ENCODE data around the gene RBP5. TPM values are rescaled to one million over a fixed set of nuclear protein-coding genes. Genes with fewer than 3 reads are reported as not detected.

Gene RBP5
- total RNA-seq, 4 donors from 2014 or later = not detected

DNA sequence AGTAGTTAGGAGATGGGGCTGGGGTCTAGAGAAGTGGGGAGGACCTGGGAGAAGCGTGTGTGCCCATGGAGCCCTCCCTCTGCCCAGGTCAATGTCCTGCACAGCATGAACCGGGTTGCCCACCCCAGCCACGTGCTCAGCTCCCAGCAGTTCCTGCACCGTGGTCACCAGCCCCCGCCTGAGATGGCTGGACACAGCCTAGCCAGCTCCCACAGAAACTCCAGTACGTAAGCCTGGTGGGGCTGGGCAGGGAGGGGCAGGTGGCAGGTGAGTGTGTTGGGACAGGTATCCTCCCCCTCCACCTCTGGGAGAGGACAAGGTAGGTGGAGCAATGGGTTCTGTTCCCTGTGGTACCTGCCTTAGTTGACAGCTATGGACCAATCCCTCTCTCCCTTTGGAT is 22.2 kb upstream of the RBP5 start:
- no peaks in the 10 kb centered on the region for H3K9me3 ChIP-seq
- no peak overlapping the region for H3K4me3 ChIP-seq
- intact Hi-C loops (cut with DNase I; ENCODE audit: low total_unique reads) = no loop called here
- TF ChIP-seq POLR2A (IDR thresholded peaks at IDR 0.05) = no peak
- TF ChIP-seq, protein P1, sequence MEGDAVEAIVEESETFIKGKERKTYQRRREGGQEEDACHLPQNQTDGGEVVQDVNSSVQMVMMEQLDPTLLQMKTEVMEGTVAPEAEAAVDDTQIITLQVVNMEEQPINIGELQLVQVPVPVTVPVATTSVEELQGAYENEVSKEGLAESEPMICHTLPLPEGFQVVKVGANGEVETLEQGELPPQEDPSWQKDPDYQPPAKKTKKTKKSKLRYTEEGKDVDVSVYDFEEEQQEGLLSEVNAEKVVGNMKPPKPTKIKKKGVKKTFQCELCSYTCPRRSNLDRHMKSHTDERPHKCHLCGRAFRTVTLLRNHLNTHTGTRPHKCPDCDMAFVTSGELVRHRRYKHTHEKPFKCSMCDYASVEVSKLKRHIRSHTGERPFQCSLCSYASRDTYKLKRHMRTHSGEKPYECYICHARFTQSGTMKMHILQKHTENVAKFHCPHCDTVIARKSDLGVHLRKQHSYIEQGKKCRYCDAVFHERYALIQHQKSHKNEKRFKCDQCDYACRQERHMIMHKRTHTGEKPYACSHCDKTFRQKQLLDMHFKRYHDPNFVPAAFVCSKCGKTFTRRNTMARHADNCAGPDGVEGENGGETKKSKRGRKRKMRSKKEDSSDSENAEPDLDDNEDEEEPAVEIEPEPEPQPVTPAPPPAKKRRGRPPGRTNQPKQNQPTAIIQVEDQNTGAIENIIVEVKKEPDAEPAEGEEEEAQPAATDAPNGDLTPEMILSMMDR (IDR thresholded peaks at IDR 0.05 in 4 of 5, conservative IDR thresholded peaks at IDR 0.05 in 1 of 5) = no peak
- in situ Hi-C loops (cut with MboI; ENCODE audit: low sequenced_read_pairs in 4 of 4) = no loop called here
- no peak for ATAC-seq
- no peaks in the 10 kb centered on the region for H3K36me3 ChIP-seq
- H3K4me1 ChIP-seq = no peaks in the 10 kb centered on the region
- DNase-seq = no peak
- H3K27ac ChIP-seq = no peak overlapping the region
- H3K27me3 ChIP-seq = no peaks in the 10 kb centered on the region

DNA sequence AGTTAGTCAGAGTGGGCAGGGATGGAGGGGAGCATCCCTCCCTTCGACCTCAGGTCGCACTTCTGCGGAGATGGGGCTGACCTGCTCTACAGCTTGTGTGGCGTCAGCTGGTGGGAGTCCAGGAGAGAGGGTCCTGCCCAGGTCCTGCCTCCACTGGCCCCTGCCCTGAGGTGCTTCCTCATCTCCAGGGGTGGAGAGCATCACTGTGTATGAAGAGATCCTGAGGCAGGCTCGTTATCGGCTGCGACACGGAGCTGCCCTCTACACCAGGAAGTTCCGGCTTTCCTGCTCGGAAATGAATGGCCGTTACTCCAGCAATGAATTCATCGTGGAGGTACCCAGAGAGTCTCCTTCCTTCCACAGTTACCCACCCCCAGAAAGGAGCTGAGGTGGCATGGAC is 21.7 kb upstream of the RBP5 start:
- no peaks in the 10 kb centered on the region for H3K27me3 ChIP-seq
- DNase-seq (no peak), ATAC-seq (no peak)
- H3K4me1 ChIP-seq = no peaks in the 10 kb centered on the region
- no peaks in the 10 kb centered on the region for H3K9me3 ChIP-seq
- H3K4me3 ChIP-seq = no peak overlapping the region
- no peak overlapping the region for H3K27ac ChIP-seq
- intact Hi-C loops (cut with DNase I; ENCODE audit: low total_unique reads) = no loop called here
- in situ Hi-C loops (cut with MboI; ENCODE audit: low sequenced_read_pairs in 4 of 4) = no loop called here
- no peak for TF ChIP-seq POLR2A (IDR thresholded peaks at IDR 0.05)
- TF ChIP-seq, protein P1 (IDR thresholded peaks at IDR 0.05 in 4 of 5, conservative IDR thresholded peaks at IDR 0.05 in 1 of 5) = no peak
- H3K36me3 ChIP-seq = no peaks in the 10 kb centered on the region

DNA sequence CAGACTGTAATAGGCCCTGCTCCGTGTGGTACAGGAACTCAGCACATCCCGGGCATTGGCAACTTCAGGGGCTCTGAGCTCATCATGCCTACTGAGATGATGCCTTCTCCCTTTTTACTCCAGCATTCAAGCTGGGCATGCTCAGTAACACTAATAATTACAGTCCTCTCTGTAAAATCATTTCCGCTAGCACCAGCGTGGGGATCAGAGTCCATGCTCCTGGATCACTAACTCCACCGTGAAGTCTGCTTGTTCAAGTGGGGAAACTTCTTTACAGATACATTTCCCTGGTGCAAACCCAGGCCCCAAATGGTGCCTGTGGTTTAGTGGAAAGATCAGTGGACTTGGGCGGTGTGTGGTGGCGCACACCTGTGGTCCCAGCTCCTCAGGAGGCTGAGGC is 18.2 kb upstream of the RBP5 start:
- Histone ChIP-seq H3K27ac (no peak overlapping the region), H3K9me3 (no peaks in the 10 kb centered on the region), H3K27me3 (no peaks in the 10 kb centered on the region), H3K4me3 (no peak overlapping the region), H3K36me3 (no peaks in the 10 kb centered on the region), H3K4me1 (no peaks in the 10 kb centered on the region)
- intact Hi-C loops (cut with DNase I; ENCODE audit: low total_unique reads) = no loop called here
- in situ Hi-C loops (cut with MboI; ENCODE audit: low sequenced_read_pairs in 4 of 4) = no loop called here
- no peak for TF ChIP-seq POLR2A (IDR thresholded peaks at IDR 0.05)
- TF ChIP-seq, protein P1 (IDR thresholded peaks at IDR 0.05 in 4 of 5, conservative IDR thresholded peaks at IDR 0.05 in 1 of 5) = no peak
- DNase-seq (no peak), ATAC-seq (no peak)

DNA sequence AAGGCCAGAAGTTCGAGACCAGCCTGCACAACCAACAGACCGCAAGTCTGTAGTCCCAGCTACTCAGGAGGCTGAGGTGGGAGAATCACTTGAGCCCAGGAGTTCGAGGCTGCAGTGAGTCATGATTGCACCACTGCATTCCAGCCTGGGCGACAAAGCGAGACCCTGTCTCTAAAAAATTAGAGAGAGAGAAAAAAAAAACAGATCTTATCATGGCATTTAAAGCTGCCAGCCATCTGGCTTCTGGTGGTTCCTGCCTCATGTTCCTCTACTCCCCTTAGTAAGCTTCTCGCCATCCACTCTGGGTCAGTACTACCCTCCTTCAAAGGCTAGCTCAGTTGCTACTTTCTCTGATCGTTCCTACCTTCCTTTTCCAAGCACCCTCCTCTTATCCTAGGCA is 17.5 kb upstream of the RBP5 start:
- no peak overlapping the region for H3K27ac ChIP-seq
- in situ Hi-C loops (cut with MboI; ENCODE audit: low sequenced_read_pairs in 4 of 4) (no loop called here), intact Hi-C loops (cut with DNase I; ENCODE audit: low total_unique reads) (no loop called here)
- no peaks in the 10 kb centered on the region for H3K27me3 ChIP-seq
- DNase-seq (no peak), ATAC-seq (no peak)
- no peaks in the 10 kb centered on the region for H3K9me3 ChIP-seq
- TF ChIP-seq POLR2A (IDR thresholded peaks at IDR 0.05) = no peak
- TF ChIP-seq, protein P1 (IDR thresholded peaks at IDR 0.05 in 4 of 5, conservative IDR thresholded peaks at IDR 0.05 in 1 of 5) = no peak
- H3K36me3 ChIP-seq = no peaks in the 10 kb centered on the region
- no peak overlapping the region for H3K4me3 ChIP-seq
- H3K4me1 ChIP-seq = no peaks in the 10 kb centered on the region

DNA sequence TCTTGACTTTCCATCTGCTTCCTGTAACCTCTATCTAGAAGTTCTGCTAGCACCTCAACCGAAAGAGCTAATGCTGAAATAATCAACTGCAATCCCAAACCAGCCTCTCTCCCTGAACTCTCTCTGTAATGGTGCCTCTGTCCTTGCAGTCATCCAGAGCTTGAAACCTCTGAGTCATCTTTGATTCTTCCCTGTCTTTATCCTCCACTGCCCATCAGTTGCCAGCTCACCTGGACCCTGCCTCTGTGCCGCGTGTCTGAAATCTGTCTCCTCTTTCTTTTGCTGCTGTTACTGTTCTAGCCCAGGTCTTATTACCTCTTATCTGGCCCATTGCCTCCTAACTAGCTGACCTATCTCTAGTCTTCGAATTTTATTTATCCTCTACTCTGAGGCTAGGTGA is 17.0 kb upstream of the RBP5 start:
- ATAC-seq (no peak), DNase-seq (no peak)
- no peaks in the 10 kb centered on the region for H3K4me1 ChIP-seq
- no peak overlapping the region for H3K4me3 ChIP-seq
- intact Hi-C loops (cut with DNase I; ENCODE audit: low total_unique reads) (no loop called here), in situ Hi-C loops (cut with MboI; ENCODE audit: low sequenced_read_pairs in 4 of 4) (no loop called here)
- no peak overlapping the region for H3K27ac ChIP-seq
- TF ChIP-seq, protein P1 (IDR thresholded peaks at IDR 0.05 in 4 of 5, conservative IDR thresholded peaks at IDR 0.05 in 1 of 5) = no peak
- no peak for TF ChIP-seq POLR2A (IDR thresholded peaks at IDR 0.05)
- no peaks in the 10 kb centered on the region for H3K36me3 ChIP-seq
- no peaks in the 10 kb centered on the region for H3K9me3 ChIP-seq
- no peaks in the 10 kb centered on the region for H3K27me3 ChIP-seq
